Panc1 (cell line): ENCODE measurements around the gene SNX33. TPM values are rescaled to one million over a fixed set of nuclear protein-coding genes. Genes with fewer than 3 reads are reported as not detected.
"Not testable (repeated sequence)": the region's sequence is repeated elsewhere in the genome, so short reads cannot be mapped to it uniquely, and the experiment has no call there.

Source experiments
- ATAC-seq: fragments of 200-7000 bp; cut with Tn5 transposase; 2 replicates; pipeline ENCODE4 v1.9.1; 2020; ENCODE audit warnings: mild to moderate bottlenecking, moderate library complexity
- BruUV-seq: library from RNA; stranded (reverse); fragments of 400-500 nt; replicated peaks from 2 replicates; lab custom pipeline; 2021; lab: Mats Ljungman, UMichigan
- CTCF ChIA-PET: fragments of 300-600 bp; sonication (Branson Sonifier 250); formaldehyde crosslinking; loops from one replicate; lab custom pipeline; 2022; ENCODE audit warnings: antibody characterized with exemption; lab: Charles Lee
- POLR2A ChIA-PET: fragments of 300-600 bp; sonication (Branson Sonifier 250); formaldehyde crosslinking; loops from one replicate; lab custom pipeline; 2022; ENCODE audit warnings: antibody characterized with exemption; lab: Charles Lee
- DNase-seq: peaks from one replicate; pipeline ENCODE4 v3.0.0-alpha.2; 2010; ENCODE audit warnings: low read depth, low spot score
- H3K27ac ChIP-seq: 2 replicates; pipeline ENCODE4 v1.5.1; 2011; ENCODE audit warnings: mild to moderate bottlenecking, low read length, inconsistent platforms
- H3K27me3 ChIP-seq: fragments of 200-500 bp; sonication (Bioruptor generic); 2 replicates; pipeline ENCODE4 v1.6.0; 2014; ENCODE audit warnings: low read length, inconsistent platforms; ENCODE audit not compliant: control insufficient read depth, insufficient read depth
- H3K36me3 ChIP-seq: fragments of 200-500 bp; sonication (Bioruptor generic); 2 replicates; pipeline ENCODE4 v1.5.1; 2014; ENCODE audit warnings: inconsistent platforms, mild to moderate bottlenecking, low read length, moderate library complexity; ENCODE audit not compliant: control insufficient read depth, insufficient read depth
- H3K4me1 ChIP-seq: 2 replicates; pipeline ENCODE4 v1.5.1; 2011; ENCODE audit warnings: inconsistent platforms, mild to moderate bottlenecking, low read length, moderate library complexity; ENCODE audit not compliant: control insufficient read depth, insufficient read depth
- H3K4me3 ChIP-seq, 2 experiments: 2 replicates each; pipeline ENCODE4 v1.5.1; 2011 to 2012; ENCODE audit warnings: low read depth in 2 of 2, low read length in 2 of 2, mild to moderate bottlenecking in 2 of 2, inconsistent platforms in 1 of 2, moderate library complexity in 1 of 2
- H3K9me3 ChIP-seq: fragments of 200-500 bp; sonication (Bioruptor generic); 2 replicates; pipeline ENCODE4 v1.5.1; 2014; ENCODE audit warnings: low read depth, mild to moderate bottlenecking, inconsistent platforms, low read length, moderate library complexity; ENCODE audit not compliant: control insufficient read depth, insufficient read depth
- CTCF ChIP-seq: fragments of 450-650 bp; IDR thresholded peaks from 2 replicates; pipeline ENCODE4 v1.5.1; 2017; ENCODE audit warnings: mild to moderate bottlenecking
- POLR2AphosphoS5 ChIP-seq: IDR thresholded peaks from 2 replicates; pipeline ENCODE4 v1.6.1; 2012; ENCODE audit warnings: mild to moderate bottlenecking, low read depth, low read length, moderate library complexity
- REST ChIP-seq, 2 experiments: IDR thresholded peaks; 2 replicates each; pipeline ENCODE4 v1.6.1; 2011 to 2012; ENCODE audit warnings: low read depth in 2 of 2, control low read depth in 1 of 2, low read length in 1 of 2, mild to moderate bottlenecking in 1 of 2, moderate library complexity in 1 of 2; ENCODE audit not compliant: insufficient read depth in 1 of 2
- SIN3A ChIP-seq: IDR thresholded peaks from 2 replicates; pipeline ENCODE4 v1.6.1; 2012; ENCODE audit warnings: low read depth, mild to moderate bottlenecking, low read length, moderate library complexity, borderline replicate concordance; ENCODE audit not compliant: insufficient read depth
- TCF7L2 ChIP-seq: IDR thresholded peaks from 2 replicates; pipeline ENCODE4 v1.6.1; 2011; ENCODE audit warnings: mild to moderate bottlenecking, low read depth, low read length, inconsistent platforms
- in situ Hi-C: cut with HindIII; loops from 2 replicates; pipeline ENCODE4 v1.10.0; 2016; ENCODE audit warnings: low sequenced_read_pairs, low pct_unique_long_range_greater_than_20kb
- intact Hi-C: fragments of 100-400 bp; cut with micrococcal nuclease; formaldehyde crosslinking; loops from one replicate; pipeline ENCODE4 v1.10.0; 2022; ENCODE audit not compliant: unreplicated experiment
- total RNA-seq: library from RNA; stranded (reverse); gene quantifications from one replicate; pipeline ENCODE4 v1.2.1, GENCODE V29; 2021; ENCODE audit not compliant: unreplicated experiment

The SNX33 gene
- total RNA-seq, 1 experiment from 2014 or later = 17.0 TPM

GRCh38 chr15:75696854-75697259 is 49.1 kb downstream of the SNX33 start:
- CTCF ChIA-PET = no interaction called here
- DNase-seq = no peak
- POLR2A ChIA-PET = no interaction called here

GRCh38 chr15:75697523-75697922 is 49.8 kb downstream of the SNX33 start:
- no TSS peak for BruUV-seq
- ATAC-seq (no peak), DNase-seq (no peak)
- no peak overlapping the region for H3K4me3 ChIP-seq
- intact Hi-C loops (no loop called here), in situ Hi-C loops (no loop called here)
- POLR2A ChIA-PET = no interaction called here
- CTCF ChIA-PET = no interaction called here
- no peak for TF ChIP-seq TCF7L2
- TF ChIP-seq SIN3A = no peak
- TF ChIP-seq CTCF = no peak
- TF ChIP-seq REST (IDR thresholded peaks at IDR 0.05; ENCODE audit: insufficient read depth in 1 of 2, low read depth in 2 of 2, low read length in 1 of 2) = no peak
- no peak for TF ChIP-seq POLR2AphosphoS5
- no peaks in the 10 kb centered on the region for H3K27me3 ChIP-seq
- no peaks in the 10 kb centered on the region for H3K9me3 ChIP-seq
- H3K27ac ChIP-seq = no peak overlapping the region
- H3K36me3 ChIP-seq = no peaks in the 10 kb centered on the region
- peaks cover 33% of the 10 kb centered on the region for H3K4me1 ChIP-seq

More at GRCh38 chr15:75696854-75697259, 49.1 kb downstream of the SNX33 start:
- Histone ChIP-seq H3K4me3 (no peak overlapping the region), H3K27ac (no peak overlapping the region), H3K9me3 (no peaks in the 10 kb centered on the region), H3K27me3 (no peaks in the 10 kb centered on the region), H3K36me3 (no peaks in the 10 kb centered on the region), H3K4me1 (peaks cover 33% of the 10 kb centered on the region)
- in situ Hi-C loops (no loop called here), intact Hi-C loops (no loop called here)
- TF ChIP-seq POLR2AphosphoS5 = no peak
- no peak for TF ChIP-seq SIN3A
- TF ChIP-seq TCF7L2 = no peak
- TF ChIP-seq CTCF = no peak
- no peak for TF ChIP-seq REST (IDR thresholded peaks at IDR 0.05; ENCODE audit: insufficient read depth in 1 of 2, low read depth in 2 of 2, low read length in 1 of 2)
- BruUV-seq = no TSS peak
- peak; percentile 18; the same call in 1 of the 2 replicates for ATAC-seq

GRCh38 chr15:75697974-75698747 is 50.4 kb downstream of the SNX33 start:
- BruUV-seq, DNase-seq, H3K4me3 ChIP-seq, H3K9me3 ChIP-seq, H3K27me3 ChIP-seq, in situ Hi-C loops, CTCF ChIA-PET, H3K36me3 ChIP-seq, intact Hi-C loops, POLR2A ChIA-PET, H3K27ac ChIP-seq, ATAC-seq: not testable (repeated sequence)
- peaks cover 33% of the 10 kb centered on the region for H3K4me1 ChIP-seq
